HG02981 (cell line): ENCODE data around the gene KREMEN2.

Source experiments
- ATAC-seq: cut with Tn5 transposase; IDR thresholded peaks from one replicate; pipeline ENCODE4 v1.9.1; 2021; ENCODE audit warnings: mild to moderate bottlenecking, moderate library complexity; ENCODE audit not compliant: unreplicated experiment

The KREMEN2 gene

DNA sequence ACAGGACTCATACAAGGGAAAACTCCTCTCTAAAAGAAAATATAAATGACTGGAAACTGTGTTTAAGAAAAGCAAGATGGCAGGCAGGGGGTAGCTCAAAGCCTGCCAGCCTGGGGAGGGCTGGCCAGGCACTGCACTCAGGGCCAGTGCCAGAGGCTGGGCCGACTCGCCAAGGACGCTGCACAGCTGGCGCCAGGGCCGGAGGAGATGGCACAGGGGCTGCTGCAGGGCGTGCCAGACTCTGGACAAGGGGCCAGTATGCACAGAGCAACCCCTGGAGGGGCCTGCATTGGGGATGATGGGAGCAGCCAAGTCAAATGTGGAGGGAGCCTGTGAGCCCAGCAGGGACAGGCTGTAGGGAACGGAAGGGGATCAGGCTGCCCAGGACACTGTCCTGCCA lies 12.1 kb downstream of the KREMEN2 start:
- no peak for ATAC-seq

DNA sequence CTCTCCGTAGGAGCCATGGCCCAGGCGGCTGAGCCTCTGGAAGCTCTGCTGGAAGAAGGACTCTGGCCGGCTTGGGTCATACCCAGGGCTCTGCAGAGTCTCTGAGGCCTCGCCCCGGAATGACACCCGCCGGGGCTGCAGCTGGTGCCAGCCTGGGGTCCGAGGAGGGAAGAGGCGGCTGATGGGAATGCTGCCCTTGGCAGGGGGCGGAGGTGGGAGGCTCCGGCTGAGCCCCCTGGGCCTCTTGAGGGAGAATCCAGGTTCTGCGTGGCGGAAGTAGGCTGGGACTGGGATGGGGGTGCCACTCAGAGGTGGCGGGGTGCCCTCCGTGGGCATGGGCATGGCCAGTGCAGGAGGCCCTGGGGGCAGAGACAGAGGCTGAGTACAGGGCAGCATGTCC lies 12.6 kb downstream of the KREMEN2 start:
- no peak for ATAC-seq

DNA sequence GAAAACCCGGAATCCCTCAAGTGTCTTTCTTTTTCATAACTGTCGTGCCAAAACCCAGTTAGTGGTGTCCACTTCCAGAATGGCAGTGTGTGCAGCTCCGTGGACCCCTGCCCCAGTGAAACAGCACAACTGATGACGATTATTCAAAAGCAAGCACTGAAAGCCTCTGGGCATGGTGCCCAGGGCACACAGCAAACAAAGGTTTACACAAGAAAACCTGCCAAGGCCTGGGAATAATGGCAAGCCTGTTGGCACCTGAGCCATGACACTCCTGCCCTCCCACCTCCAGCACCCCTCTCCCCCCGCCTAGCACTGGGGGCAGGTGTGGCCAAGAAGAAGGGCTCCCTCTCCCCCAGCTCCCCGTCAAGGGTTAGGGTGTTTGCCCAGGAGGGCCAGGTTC lies 13.4 kb downstream of the KREMEN2 start:
- ATAC-seq = no peak

DNA sequence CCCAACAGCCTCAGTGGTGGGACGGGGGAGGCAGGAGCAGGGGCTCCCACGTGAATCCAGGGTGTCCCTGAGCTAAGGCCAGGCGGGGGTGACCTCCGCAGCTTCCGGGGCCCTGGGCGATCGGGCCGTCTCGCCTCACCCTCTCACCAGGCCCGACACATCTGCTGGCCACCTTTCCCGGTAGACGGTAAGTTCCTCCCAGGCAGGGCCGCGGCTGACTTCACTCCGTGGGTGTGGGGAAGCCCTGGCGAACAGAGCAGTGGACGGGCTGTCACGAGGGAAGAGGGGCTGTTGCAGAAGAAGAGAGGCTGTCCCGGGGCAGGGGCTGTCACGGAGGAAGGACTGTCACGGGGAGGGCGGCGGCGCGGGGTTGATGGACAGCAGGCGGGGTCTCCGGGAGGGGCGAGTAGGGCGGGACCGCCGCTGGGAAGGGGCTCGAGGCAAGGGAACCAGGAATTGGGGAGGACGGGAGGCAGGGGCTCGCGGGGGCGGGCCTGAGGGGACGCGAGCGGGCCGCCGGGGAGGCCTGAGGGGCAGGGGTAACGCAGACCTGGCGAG lies 15.7 kb downstream of the KREMEN2 start:
- ATAC-seq = no peak

DNA sequence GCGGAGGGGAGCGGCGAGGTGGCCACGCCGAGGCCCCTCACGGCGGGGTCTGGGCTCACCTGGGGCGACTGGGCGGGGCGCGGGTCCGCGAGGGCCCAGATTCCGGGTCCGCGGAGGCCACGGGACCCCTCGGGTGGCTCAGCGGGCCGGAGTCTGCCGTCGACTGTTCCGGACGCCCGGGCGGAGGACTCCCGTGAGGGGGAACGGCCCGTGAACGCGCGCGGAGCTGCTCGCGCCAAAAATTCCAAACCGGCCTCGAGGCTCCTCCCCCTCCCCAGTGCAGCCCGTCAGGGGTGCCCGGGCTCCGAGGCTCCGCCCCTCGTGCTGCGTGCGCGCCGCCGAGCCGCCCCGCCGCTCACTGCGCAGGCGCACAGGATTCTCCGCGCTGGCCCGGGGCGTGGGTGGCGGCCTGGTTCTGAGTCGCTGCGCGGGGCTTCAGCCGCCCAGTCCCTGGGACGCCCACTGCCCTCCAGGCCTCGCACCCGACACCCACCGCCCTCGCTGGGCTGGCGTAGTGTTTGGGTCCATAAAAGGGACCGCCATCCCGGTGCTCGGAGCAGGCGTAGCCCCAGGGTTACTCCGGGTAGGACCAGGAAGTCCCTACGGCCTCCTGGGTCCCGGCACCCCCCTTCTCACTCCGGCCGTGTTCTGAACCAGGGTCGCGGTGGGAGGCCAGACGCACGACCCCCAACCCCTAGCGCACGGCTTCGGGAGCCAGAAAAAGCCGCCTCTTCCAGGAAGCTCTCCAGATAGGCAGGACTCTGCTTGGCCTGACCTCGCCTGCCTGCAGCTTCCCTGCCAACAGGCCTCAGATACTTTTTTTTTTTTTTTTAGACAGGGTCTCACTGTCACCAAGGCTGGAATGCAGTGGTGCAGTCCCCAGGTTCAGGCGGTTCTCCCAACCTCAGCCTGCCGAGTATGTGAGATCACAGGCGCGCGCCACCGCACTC lies 16.4 kb downstream of the KREMEN2 start, which contains the start of gene PKMYT1:
PKMYT1 (minus strand) TSS at position 220 of the 950 bp plus-strand sequence. CDS start 789 bp downstream, outside the sequence.
- ATAC-seq = peak; percentile 76

DNA sequence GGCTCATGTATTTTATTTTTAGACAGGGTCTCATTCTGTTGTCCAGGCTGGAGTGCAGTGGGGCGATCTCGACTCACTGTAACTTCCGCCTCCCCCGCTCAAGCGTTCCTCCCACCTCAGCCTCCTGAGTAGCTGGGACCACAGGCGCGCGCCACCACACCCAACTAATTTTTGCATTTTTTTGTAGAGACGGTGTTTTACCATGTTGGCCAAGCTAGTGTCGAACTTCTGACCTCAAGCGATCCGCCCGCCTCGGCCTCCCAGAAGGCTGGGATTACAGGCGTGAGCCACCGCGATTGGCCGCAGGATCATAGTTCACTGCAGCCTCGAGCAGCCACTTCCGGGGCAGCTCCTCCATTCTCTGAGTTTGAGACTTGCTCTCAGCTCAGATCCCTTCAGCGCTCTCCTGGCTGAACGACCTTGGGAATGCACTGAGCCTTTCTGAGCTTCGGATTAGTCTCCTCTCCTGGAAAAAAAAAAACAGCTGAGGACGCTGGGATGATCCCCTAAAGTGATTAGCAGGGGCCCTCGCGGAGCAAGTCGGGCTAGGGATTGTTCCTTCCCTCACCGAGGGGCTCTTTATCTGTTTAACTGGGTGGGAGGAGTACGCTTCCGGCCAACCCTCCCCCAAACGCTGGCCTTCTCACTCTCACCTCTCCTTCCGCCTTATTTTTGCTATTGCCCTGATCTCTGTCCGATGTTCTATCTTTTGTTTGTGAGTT lies 17.3 kb downstream of the KREMEN2 start:
- no peak for ATAC-seq

DNA sequence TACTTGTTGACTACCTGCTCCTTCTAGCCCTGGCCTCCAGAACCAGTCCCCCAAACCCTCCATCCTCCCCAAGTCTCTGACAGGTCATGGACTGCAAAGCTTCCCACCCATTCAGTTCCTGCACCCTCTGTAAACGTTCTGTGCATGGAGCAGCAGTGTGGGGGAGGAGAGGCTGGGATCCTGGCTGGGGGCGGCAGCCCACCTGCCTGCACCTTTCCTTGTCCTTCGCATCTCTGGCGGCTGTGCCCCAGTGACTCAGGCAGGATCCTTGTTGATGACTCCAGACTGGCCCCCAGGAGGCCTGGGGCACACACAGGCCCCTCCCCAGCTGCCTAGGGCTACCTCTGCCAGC lies 17.8 kb downstream of the KREMEN2 start:
- no peak for ATAC-seq

DNA sequence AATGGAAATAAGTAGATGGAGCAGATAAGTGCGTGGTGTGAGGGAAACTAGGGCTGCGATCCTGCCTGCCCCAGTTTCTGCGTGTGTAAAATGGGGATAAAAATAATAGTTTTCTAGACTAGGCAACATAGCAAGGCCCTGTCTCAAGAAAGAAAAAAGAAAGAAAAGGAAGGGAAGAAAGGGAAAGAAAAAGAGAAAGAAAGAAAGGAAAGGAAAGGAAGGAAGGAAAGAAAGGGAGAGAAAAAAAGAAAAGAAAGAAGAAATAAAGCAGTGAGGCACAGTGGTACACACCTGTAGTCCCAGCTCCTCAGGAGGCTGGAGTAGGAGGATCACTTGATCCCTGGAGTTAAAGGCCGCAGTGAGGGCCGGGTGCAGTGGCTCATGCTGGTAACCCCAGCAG lies 18.3 kb downstream of the KREMEN2 start:
- no peak for ATAC-seq

DNA sequence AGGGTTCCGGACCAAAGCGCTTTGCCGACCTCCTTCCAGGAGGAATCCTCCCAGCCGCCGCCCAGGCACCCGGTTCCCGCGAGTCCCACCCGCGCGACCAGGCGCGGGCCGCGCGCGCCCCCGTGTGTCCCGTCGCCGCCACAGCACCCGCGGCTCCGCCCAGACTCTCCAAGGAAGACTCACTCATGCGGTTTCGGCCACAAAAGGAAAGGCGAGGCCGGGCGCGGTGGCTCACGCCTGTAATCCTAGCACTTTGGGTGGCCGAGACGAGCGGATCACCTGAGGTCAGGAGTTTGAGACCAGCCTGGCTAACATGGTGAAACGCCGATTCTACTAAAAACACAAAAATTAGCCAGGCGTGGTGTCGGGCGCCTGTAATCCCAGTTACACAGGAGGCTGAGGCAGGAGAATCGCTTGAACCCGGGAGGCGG lies 19.6 kb downstream of the KREMEN2 start:
- ATAC-seq = no peak

DNA sequence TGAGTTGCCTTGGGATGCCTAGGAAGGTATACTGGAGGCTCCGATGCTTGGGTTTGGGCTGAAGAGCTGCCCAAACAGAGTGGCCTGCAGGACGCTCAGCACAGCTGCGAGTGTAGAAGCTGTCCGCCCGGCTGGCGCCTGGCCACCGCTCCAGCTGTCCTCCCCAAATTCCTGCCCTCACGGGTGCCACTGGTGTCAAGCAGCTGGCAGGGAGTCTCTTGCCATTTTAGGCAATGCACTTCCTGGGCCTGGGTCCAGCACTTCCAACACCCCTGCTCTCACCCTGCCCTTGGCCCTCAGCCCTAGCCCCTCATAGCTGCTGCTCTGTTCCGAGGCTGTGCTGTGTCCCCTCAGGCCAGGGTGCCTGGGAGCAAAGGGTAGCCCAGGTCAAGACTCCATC lies 21.4 kb downstream of the KREMEN2 start:
- no peak for ATAC-seq

DNA sequence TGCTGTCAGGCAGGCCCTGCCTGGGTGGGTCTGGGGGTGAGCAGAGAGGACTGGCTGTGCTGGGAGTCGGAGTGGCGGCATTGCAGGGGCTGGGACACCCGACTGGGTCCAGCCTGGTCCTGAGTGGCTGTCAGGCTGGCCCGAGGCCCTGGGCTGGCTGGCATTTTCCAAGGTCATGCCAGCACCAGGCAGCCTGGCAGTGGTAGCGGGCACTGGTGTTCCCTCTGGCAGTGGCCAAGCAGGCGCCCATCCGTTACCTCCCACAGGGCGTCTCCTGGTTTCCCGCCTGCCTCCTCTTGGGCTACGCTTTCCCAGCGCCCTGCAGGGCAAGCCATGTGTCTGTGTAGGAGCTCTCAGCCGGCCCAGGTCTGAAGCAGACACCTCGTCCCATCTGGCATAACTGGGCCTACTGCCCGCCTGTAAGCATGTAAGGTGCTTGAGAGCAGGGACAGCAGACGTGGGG lies 21.8 kb downstream of the KREMEN2 start:
- ATAC-seq = no peak

DNA sequence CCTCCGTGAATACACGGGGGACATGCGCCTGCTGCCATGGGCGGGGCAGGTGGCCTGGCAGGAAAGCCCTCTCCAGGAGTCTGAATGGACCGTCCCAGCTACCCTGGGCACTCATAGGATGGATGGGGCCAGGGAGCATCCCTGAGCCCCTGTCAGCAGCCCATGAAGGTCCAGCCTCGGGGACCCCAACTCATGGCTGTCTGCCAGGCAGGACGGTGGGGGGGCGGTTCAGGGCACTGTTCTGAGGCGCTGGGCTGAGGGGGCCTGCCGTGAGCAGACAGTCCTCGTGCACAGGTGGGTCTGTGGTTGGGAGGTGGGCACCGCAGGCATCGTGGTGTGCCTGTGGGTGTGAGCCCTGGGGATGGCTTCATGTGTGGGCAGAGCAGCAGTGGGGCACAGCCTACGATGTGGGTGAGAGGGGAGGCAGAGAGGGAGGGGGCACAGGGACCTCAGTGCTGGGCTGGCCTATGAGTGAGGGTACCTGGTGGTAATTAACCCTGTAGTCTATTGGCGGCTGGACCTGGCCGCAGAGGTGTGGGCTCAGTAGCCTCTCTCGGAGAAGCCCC lies 22.6 kb downstream of the KREMEN2 start:
- no peak for ATAC-seq

DNA sequence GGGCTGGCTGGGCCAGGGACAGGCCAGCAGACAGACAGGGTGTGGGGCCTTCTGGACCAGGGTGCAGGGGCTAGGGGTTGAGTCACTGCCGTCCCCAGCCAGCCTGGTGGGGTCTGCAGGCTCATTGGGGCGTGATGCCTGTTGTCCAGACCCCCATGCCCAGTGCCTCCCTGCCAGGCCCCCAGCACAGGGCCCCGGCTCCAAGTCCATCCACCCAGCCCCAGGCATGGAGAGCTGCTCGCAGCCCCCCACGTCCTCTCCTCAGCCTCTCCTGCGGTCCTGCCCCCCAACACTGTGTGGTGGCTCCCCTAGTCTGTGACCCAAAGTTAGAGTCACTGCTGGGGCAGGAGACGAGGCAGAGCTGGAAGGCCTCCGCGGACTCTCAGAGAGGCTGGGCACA lies 23.2 kb downstream of the KREMEN2 start:
- ATAC-seq = no peak

DNA sequence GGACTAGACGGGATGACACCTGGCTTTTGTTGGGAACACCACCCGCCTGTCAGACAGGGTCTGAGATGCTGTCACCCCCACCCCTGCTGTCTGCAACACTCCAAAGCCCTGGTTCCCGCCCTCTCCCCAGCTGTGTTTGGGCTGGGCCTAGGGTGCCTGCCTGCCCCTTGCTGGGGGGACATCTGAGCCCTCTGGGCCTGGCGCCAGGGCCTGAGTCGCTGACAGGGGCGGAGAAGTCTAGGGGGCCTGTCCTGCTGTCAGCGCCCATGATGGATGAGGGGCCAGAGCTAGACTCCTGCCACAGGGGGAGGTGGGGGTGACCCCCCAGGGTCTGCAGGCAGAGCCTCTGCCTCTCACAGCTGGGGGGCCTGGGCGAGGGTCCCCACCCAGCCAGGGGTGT lies 23.8 kb downstream of the KREMEN2 start:
- no peak for ATAC-seq

DNA sequence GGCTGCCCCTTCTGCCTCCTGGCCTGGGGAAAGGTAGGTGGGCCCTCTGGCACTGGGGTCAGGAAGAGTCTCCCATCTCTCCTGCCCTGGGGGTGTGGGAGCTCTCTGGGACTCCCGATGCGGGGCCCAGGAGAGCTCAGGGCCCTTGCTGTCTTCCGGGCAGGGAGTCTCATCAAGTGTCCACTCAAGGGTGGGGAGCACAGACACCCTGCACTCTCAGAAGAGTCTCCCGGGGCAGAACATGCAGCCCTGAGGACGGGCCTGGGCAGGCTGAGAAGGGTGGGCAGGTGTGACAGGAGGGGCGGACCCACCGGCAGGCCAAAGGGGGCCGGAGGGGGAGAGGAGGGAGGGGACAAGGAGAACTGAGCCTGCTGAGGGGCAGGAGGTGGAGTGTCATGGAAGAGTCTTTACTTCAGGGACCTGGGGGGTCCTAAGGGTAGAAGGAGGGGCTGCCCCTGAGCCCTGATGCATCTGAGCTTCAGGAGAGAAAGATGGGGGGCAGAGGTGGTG lies 24.6 kb downstream of the KREMEN2 start:
- no peak for ATAC-seq

DNA sequence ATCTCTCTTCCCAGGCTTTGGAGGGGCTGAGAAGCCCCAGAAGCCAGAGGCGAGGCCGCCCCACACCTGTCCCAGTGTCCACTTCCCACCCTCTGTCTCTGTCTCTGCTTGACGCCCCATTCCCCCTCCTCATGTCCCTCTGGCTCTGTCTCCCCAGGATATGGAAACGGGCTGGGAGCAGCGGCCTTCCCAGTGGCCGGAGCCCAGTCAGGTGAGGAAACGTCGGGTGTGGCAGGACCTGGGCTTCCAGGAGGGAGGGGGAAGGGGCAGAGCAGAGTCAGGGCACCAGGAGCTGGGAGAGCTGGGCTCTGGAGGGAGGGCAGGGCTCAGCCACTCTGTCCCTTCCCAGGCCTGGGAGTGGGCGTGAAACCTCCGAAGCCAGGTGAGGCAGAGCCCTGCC lies 26.8 kb downstream of the KREMEN2 start:
- no peak for ATAC-seq

DNA sequence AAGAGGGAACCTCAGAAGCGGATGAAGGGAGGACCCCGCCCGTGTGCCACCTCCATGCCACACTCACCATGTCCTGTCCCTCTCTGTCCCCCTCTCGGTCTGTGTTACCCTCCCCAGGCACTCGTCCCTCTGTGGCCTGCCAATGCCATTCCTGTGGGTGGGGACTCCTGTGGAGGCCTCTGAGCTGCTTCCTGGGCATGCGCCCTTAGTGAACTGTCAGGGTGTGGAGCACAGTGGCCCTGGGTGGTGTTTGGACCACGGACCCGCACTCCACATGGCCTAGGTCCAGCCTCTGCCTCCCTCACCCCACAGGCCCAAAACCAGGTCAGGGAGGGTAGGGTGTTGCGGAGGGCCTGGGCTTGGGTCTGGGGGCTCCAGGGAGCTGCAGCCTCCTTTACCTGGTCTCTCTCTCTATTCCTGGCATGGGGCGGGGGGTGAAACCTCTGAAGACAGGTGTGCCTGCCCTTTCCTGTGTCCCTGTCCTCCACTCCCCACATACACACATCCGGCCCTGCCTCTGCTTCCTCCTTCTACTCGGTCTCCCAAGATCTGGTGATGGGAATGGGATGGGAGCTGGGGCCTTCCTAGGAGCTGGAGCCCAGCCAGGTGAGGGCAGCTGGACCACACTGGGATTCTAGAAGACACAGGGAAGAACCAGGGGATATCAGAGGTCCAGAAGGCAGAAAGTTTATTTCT lies 27.6 kb downstream of the KREMEN2 start:
- ATAC-seq = no peak

DNA sequence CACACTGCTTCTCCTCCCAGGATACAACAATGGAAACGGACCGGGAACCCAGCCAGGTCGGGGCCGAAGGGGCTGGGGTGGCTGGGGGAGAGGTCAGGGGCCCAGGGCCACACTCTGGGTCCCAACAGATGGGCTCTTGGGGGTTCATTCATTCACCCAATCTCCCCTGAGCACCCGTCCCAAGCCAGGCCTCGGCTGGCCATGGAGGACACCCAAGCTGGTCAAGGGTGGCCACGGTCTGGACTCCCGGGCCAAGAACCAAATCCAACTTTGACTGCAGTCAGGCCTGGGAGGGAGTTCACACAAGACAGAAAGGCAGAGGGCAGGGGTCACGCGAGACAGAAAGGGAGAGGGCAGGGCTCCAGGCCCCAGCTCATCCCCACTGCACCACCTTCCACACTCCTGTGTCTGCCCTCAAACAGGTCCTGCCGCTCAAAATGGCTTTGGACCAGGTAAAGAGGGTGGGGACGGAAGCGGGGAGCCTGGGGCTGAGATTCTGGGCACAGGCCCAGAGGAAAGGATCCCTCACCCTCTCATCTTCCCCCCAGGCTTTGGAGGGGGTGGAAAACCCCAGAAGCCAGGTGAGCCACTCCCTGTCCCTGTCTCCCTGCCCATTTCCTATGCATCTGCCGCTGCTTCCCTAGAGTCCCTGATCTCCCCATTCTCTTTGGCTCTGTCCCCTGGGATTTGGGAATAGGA lies 28.5 kb downstream of the KREMEN2 start:
- no peak for ATAC-seq

DNA sequence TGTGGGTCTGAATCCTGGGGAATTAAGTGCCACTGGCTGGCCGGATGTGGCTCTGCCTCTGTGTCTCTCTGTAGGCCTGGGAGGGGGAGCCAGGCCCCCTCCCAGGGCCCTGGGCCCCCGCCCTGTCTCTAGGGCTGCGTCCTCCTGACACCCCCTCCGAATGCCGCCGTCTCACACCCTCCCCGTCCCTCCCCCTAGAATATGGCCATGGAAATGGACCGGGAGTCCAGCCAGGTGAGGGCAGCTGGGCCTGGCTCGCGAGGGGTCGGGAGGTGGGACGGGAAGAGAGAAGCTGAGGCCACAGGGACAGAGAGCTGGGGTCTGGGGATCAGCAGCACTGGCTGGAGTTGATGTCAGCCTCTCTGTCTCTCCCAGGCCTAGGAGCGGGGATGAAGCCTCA lies 32.2 kb downstream of the KREMEN2 start:
- no peak for ATAC-seq

DNA sequence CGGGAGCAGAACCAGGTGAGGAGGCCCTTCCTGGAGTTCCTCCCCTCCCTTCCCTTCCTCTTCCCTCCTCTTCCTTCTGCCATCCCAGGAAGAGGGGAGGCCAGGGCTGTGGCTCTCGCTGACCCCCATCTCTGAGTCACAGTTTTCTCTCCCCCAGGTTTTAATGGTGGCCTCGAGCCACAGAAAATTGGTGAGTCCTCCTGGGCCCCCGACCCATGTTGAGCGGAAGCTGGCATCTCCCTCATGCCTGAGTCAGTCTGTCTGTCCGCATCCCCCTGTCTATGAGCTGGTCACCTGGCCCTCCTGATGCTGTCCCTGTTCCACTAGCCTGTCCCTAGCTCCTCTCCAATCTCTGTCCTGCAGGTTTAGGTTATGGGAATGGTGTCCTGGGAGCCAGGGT lies 35.9 kb downstream of the KREMEN2 start:
- ATAC-seq = no peak
